Panc1 (cell line): ENCODE data around the gene SENP1.

Experiments used
- POLR2AphosphoS5 ChIP-seq: IDR thresholded peaks from 2 replicates; pipeline ENCODE4 v1.6.1; 2012; ENCODE audit warnings: mild to moderate bottlenecking, low read depth, low read length, moderate library complexity
- TCF7L2 ChIP-seq: IDR thresholded peaks from 2 replicates; pipeline ENCODE4 v1.6.1; 2011; ENCODE audit warnings: mild to moderate bottlenecking, low read depth, low read length, inconsistent platforms
- TF ChIP-seq, protein P1 (sequence below): fragments of 450-650 bp; IDR thresholded peaks from 2 replicates; pipeline ENCODE4 v1.5.1; 2017; ENCODE audit warnings: mild to moderate bottlenecking
- TF ChIP-seq, protein P2 (sequence below), 2 experiments: IDR thresholded peaks; 2 replicates each; pipeline ENCODE4 v1.6.1; 2011 to 2012; ENCODE audit warnings: low read depth in 2 of 2, control low read depth in 1 of 2, low read length in 1 of 2, mild to moderate bottlenecking in 1 of 2, moderate library complexity in 1 of 2; ENCODE audit not compliant: insufficient read depth in 1 of 2

GRCh38 chr12:48051681-48052080, 54.2 kb downstream of the SENP1 start:
- TF ChIP-seq, protein P1, sequence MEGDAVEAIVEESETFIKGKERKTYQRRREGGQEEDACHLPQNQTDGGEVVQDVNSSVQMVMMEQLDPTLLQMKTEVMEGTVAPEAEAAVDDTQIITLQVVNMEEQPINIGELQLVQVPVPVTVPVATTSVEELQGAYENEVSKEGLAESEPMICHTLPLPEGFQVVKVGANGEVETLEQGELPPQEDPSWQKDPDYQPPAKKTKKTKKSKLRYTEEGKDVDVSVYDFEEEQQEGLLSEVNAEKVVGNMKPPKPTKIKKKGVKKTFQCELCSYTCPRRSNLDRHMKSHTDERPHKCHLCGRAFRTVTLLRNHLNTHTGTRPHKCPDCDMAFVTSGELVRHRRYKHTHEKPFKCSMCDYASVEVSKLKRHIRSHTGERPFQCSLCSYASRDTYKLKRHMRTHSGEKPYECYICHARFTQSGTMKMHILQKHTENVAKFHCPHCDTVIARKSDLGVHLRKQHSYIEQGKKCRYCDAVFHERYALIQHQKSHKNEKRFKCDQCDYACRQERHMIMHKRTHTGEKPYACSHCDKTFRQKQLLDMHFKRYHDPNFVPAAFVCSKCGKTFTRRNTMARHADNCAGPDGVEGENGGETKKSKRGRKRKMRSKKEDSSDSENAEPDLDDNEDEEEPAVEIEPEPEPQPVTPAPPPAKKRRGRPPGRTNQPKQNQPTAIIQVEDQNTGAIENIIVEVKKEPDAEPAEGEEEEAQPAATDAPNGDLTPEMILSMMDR: no peak
- TF ChIP-seq, protein P2, sequence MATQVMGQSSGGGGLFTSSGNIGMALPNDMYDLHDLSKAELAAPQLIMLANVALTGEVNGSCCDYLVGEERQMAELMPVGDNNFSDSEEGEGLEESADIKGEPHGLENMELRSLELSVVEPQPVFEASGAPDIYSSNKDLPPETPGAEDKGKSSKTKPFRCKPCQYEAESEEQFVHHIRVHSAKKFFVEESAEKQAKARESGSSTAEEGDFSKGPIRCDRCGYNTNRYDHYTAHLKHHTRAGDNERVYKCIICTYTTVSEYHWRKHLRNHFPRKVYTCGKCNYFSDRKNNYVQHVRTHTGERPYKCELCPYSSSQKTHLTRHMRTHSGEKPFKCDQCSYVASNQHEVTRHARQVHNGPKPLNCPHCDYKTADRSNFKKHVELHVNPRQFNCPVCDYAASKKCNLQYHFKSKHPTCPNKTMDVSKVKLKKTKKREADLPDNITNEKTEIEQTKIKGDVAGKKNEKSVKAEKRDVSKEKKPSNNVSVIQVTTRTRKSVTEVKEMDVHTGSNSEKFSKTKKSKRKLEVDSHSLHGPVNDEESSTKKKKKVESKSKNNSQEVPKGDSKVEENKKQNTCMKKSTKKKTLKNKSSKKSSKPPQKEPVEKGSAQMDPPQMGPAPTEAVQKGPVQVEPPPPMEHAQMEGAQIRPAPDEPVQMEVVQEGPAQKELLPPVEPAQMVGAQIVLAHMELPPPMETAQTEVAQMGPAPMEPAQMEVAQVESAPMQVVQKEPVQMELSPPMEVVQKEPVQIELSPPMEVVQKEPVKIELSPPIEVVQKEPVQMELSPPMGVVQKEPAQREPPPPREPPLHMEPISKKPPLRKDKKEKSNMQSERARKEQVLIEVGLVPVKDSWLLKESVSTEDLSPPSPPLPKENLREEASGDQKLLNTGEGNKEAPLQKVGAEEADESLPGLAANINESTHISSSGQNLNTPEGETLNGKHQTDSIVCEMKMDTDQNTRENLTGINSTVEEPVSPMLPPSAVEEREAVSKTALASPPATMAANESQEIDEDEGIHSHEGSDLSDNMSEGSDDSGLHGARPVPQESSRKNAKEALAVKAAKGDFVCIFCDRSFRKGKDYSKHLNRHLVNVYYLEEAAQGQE (IDR thresholded peaks at IDR 0.05; ENCODE audit: insufficient read depth in 1 of 2, low read depth in 2 of 2, low read length in 1 of 2): no peak
- TF ChIP-seq TCF7L2 (no peak), POLR2AphosphoS5 (no peak)
